SJSA1 (cell line): ENCODE results near the gene PRELP. TPM values are rescaled to one million over a fixed set of nuclear protein-coding genes. Genes with fewer than 3 reads are reported as not detected.
A peak's percentile ranks its signal among the peaks of the same experiment; 100 is the strongest.

Experiments used
- DNase-seq, 2 experiments: peaks; one replicate each; pipeline ENCODE4 v3.0.0-alpha.2; 2015 to 2020; ENCODE audit warnings: low spot score in 2 of 2, low read depth in 1 of 2
- H3K27ac ChIP-seq: fragments of 250-450 bp; sonication (Bioruptor Pico); 2 replicates; pipeline ENCODE4 v1.5.1; 2020; ENCODE audit warnings: mild to moderate bottlenecking, moderate library complexity
- H3K27me3 ChIP-seq: fragments of 250-450 bp; sonication (Bioruptor Pico); replicated peaks from 2 replicates; pipeline ENCODE4 v1.5.1; 2020; ENCODE audit warnings: mild to moderate bottlenecking, moderate library complexity
- H3K36me3 ChIP-seq: fragments of 250-450 bp; sonication (Bioruptor Pico); 2 replicates; pipeline ENCODE4 v1.5.1; 2020; ENCODE audit warnings: mild to moderate bottlenecking
- H3K4me1 ChIP-seq: fragments of 250-450 bp; sonication (Bioruptor Pico); replicated peaks from 2 replicates; pipeline ENCODE4 v1.6.1; 2021; ENCODE audit warnings: mild to moderate bottlenecking
- H3K4me3 ChIP-seq: fragments of 250-450 bp; sonication (Bioruptor Pico); 2 replicates; pipeline ENCODE4 v1.5.1; 2020; ENCODE audit warnings: mild to moderate bottlenecking
- H3K9me3 ChIP-seq: fragments of 250-450 bp; sonication (Bioruptor Pico); replicated peaks from 2 replicates; pipeline ENCODE4 v1.5.1; 2020; ENCODE audit warnings: mild to moderate bottlenecking
- total RNA-seq: library from RNA; depleted of rRNA; stranded (reverse); fragments of >200 nt; shearing (Covaris generic); gene quantifications from 2 replicates; pipeline ENCODE4 v1.2.3, GENCODE V29; 2014; rRNA removed

Gene PRELP
- not detected in 2 replicates for total RNA-seq

- no peak within 1 kb of the TSS for H3K4me3 ChIP-seq
- no peak within 1 kb of the TSS for H3K27ac ChIP-seq
- DNase-seq = no peak
- H3K9me3 ChIP-seq = no peaks in the 10 kb centered on the region
- peaks cover 20% of the 10 kb centered on the region for H3K4me1 ChIP-seq
- no peaks in the 10 kb centered on the region for H3K36me3 ChIP-seq
- no peaks in the 10 kb centered on the region for H3K27me3 ChIP-seq
Measured at GRCh38 chr1:203475012-203475981, at the start of gene PRELP. PRELP (plus strand) TSS chr1:203475806; CDS start chr1:203483185, 7,379 bp downstream.

DNA sequence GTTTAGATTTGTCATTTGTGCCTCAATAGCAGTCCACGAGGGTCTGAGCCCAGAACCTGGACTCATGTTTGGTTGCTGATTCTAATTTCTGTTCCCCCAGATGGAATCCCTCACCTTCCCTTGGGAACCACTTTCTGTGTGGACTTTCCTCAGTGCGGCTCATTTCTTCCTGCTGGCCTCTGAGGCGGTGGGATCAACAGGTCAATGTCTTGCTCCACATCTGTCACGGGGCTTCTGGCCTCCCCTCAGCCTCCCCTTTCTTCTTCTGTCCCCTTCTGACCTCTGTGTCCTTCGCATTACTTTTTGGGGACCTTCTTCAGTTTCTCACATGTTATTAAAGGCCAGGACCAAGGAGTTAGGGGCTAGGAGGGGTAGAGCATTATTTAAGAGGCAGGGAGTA lies 49.2 kb upstream of the PRELP start:
- Histone ChIP-seq H3K27me3 (no peaks in the 10 kb centered on the region), H3K36me3 (no peaks in the 10 kb centered on the region), H3K9me3 (no peaks in the 10 kb centered on the region), H3K27ac (no peak overlapping the region), H3K4me3 (no peak overlapping the region), H3K4me1 (peaks cover 13% of the 10 kb centered on the region)
- no peak for DNase-seq

- H3K27ac ChIP-seq = no peak overlapping the region
- no peak for DNase-seq
- no peak overlapping the region for H3K4me3 ChIP-seq
- H3K4me1 ChIP-seq = peaks cover 13% of the 10 kb centered on the region
- H3K36me3 ChIP-seq = no peaks in the 10 kb centered on the region
- no peaks in the 10 kb centered on the region for H3K9me3 ChIP-seq
- no peaks in the 10 kb centered on the region for H3K27me3 ChIP-seq
Measured at GRCh38 chr1:203426870-203427269, 48.7 kb upstream of the PRELP start.

DNA sequence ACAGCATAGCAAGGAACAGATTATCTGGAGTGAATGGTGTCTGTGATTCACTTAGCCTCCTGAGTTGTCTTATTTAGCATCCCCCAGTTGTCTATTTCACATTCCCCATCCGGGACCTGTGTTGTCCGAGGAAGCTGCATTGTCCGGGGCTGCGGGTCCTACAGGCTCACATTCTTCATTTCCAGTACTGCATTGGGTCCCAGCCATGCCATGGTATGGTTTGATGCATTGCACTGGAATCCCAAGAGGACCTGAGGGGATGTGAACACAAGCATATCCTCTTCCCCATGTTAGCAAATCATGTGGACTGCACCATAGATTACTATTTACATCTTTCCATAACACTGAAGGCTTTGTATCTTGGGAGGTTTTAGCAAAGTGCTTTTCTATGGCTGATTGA lies 48.2 kb upstream of the PRELP start:
- DNase-seq = no peak
- H3K27ac ChIP-seq = no peak overlapping the region
- no peaks in the 10 kb centered on the region for H3K9me3 ChIP-seq
- H3K4me1 ChIP-seq = peaks cover 13% of the 10 kb centered on the region
- H3K36me3 ChIP-seq = no peaks in the 10 kb centered on the region
- H3K4me3 ChIP-seq = no peak overlapping the region
- no peaks in the 10 kb centered on the region for H3K27me3 ChIP-seq

- no peak for DNase-seq
- H3K27me3 ChIP-seq = no peaks in the 10 kb centered on the region
- H3K4me1 ChIP-seq = peaks cover 13% of the 10 kb centered on the region
Measured at GRCh38 chr1:203428981-203429599, 46.5 kb upstream of the PRELP start.

DNA sequence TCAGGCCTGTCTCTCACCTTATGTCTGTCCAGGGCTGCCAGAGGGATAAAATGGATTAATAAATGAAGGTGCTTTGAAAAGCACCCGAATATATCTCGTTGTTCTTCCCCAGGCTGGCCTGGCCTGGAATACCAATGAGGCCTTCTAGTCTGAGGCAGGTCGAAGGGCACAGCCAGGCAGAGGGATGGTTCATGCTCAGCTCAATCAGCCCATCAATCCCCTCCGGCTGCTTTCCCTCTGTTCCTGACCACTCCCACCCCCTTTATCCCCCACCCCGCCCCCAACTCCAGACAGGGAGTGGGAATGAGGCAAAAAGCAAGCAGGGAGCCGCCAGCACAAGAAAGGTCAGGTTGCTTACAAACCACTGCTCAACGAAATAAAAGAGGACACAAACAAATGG lies 40.0 kb upstream of the PRELP start:
- Histone ChIP-seq H3K4me3 (no peak overlapping the region), H3K36me3 (no peaks in the 10 kb centered on the region), H3K27me3 (no peaks in the 10 kb centered on the region), H3K4me1 (peaks cover 8% of the 10 kb centered on the region), H3K9me3 (no peaks in the 10 kb centered on the region), H3K27ac (no peak overlapping the region)
- no peak for DNase-seq

More at GRCh38 chr1:203428981-203429599, 46.5 kb upstream of the PRELP start:
- no peaks in the 10 kb centered on the region for H3K36me3 ChIP-seq
- no peak overlapping the region for H3K27ac ChIP-seq
- H3K4me3 ChIP-seq = no peak overlapping the region
- H3K9me3 ChIP-seq = no peaks in the 10 kb centered on the region

DNA sequence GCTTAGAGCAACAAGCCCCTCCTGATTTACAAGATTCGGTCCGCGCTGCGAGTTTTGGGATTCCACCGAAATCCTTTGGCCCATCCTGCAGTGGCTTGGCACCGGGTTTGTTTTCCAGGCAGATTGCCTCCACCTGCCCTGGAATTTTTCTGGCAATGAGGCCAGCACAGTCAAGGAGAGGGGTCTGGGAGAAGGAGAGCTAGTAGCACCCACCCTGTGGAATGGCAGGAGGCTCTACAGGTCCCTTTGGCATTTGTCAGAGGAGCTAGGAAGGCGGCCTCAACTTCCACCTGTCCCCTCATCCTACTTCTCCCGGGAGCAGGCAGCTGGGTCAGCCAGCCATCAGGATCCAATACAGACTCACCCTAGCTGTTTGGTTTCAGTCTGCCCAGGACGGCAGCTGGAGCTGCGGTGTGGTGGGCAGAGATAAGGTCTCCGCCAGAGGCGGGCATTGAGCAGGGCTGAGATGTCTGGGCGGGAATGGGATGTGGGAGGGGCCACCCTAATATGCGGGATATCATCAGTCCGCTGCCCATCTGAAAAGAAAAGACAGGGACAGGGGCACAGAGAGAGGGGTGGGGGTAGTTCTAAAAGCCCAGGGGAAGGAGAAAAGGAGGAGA lies 37.8 kb upstream of the PRELP start:
- Histone ChIP-seq H3K27ac (no peak overlapping the region), H3K4me3 (no peak overlapping the region), H3K27me3 (no peaks in the 10 kb centered on the region), H3K36me3 (no peaks in the 10 kb centered on the region), H3K4me1 (peaks cover 19% of the 10 kb centered on the region), H3K9me3 (no peaks in the 10 kb centered on the region)
- no peak for DNase-seq

DNA sequence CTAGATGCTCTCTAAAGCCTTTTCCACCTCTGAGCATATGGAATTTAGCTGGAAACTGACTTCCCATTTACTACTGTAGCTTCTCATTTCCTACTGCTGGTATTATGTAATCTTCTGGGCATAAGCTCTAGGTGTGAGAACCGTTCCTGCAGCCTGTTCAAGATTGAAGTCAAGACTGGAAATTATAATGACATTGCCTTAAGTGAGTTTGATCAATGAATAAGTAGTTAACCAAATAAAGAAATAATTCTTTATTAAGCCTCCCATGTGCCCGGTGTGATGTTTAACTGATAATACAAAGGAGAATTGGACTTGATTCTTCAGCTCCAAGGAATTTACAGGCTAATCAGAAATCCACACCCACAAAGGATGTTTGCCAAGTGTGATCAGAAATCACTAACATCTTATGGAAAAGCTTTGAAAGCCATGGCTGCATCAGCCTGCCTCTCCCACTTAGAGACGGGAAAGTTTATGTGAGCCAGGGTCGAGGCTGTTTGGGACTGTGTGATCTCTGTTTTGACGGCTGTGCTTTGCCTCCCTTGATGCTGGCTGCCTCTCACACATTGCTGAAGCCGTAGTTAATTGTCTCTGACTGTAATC lies 36.4 kb upstream of the PRELP start:
- DNase-seq = no peak
- Histone ChIP-seq H3K4me1 (peaks cover 19% of the 10 kb centered on the region), H3K27ac (no peak overlapping the region), H3K27me3 (no peaks in the 10 kb centered on the region), H3K36me3 (no peaks in the 10 kb centered on the region), H3K9me3 (no peaks in the 10 kb centered on the region), H3K4me3 (no peak overlapping the region)

DNA sequence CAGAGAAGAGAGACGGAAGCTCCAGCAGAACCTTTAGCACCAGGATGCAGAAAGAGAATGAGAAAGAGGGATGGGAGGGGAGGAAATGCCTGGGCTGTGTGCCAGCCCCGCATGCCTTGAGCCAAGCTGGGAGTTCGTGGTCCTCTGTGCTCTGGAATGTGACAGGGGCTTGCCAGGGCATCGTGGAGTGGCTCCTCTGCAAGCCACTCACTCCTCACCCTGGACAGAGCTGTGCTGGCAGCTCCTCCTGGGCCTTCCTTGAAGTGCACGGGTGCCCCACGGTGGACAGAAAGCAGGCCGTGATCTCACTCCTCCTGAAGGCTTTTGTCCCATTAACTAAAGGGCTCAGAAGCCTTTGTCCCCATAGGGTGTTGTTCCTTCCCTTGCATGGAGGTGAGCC lies 34.8 kb upstream of the PRELP start:
- H3K4me3 ChIP-seq = no peak overlapping the region
- no peaks in the 10 kb centered on the region for H3K36me3 ChIP-seq
- H3K9me3 ChIP-seq = 0 out of 2 replicates have a peak, but pooled peaks cover 5% of the 10 kb centered on the region
- no peaks in the 10 kb centered on the region for H3K27me3 ChIP-seq
- H3K27ac ChIP-seq = no peak overlapping the region
- DNase-seq = peak; percentile 85 to 89
- H3K4me1 ChIP-seq = peaks cover 19% of the 10 kb centered on the region

GRCh38 chr1:203441766-203442165 lies 33.8 kb upstream of the PRELP start:
- no peak for DNase-seq
- Histone ChIP-seq H3K4me1 (peaks cover 19% of the 10 kb centered on the region), H3K27ac (no peak overlapping the region), H3K36me3 (no peaks in the 10 kb centered on the region), H3K4me3 (no peak overlapping the region), H3K9me3 (0 out of 2 replicates have a peak, but pooled peaks cover 5% of the 10 kb centered on the region), H3K27me3 (no peaks in the 10 kb centered on the region)

GRCh38 chr1:203442821-203443220 lies 32.8 kb upstream of the PRELP start:
- H3K4me3 ChIP-seq = no peak overlapping the region
- no peak for DNase-seq

GRCh38 chr1:203443296-203443695 lies 32.3 kb upstream of the PRELP start:
- peaks cover 28% of the 10 kb centered on the region for H3K4me1 ChIP-seq
- no peaks in the 10 kb centered on the region for H3K36me3 ChIP-seq
- H3K27me3 ChIP-seq = no peaks in the 10 kb centered on the region
- H3K27ac ChIP-seq = no peak overlapping the region
- no peak overlapping the region for H3K4me3 ChIP-seq
- no peak for DNase-seq
- H3K9me3 ChIP-seq = 0 out of 2 replicates have a peak, but pooled peaks cover 5% of the 10 kb centered on the region

More at GRCh38 chr1:203442821-203443220, 32.8 kb upstream of the PRELP start:
- H3K4me1 ChIP-seq = peaks cover 25% of the 10 kb centered on the region
- no peaks in the 10 kb centered on the region for H3K27me3 ChIP-seq
- 0 out of 2 replicates have a peak, but pooled peaks cover 5% of the 10 kb centered on the region for H3K9me3 ChIP-seq
- H3K27ac ChIP-seq = no peak overlapping the region
- H3K36me3 ChIP-seq = no peaks in the 10 kb centered on the region

DNA sequence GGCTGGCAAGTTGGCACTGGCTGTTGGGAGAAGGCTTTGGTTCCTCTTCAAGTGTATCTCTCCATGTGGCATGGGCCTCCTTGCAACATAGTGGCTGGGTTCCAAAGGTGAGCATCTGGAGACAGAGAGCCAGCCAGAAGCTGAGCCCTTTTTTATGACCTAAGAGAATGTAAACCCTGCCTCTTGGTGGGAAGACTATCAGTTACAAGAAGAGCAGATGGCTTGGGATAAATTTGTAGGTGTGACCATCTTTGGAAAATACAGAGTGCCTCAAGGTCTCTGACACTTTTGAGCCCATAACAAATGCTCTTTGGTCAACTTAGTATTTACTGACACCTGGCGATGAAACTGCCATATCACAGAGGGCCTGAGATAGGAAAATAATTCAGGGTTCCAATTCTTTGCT lies 31.4 kb upstream of the PRELP start:
- DNase-seq = no peak
- Histone ChIP-seq H3K27me3 (no peaks in the 10 kb centered on the region), H3K27ac (no peak overlapping the region), H3K4me1 (peaks cover 37% of the 10 kb centered on the region), H3K36me3 (no peaks in the 10 kb centered on the region), H3K4me3 (no peak overlapping the region), H3K9me3 (0 out of 2 replicates have a peak, but pooled peaks cover 5% of the 10 kb centered on the region)
